GM23338 (cell line): Measurements from ENCODE around the gene MED12L. TPM values are rescaled to one million over a fixed set of nuclear protein-coding genes. Genes with fewer than 3 reads are reported as not detected.

Experiments used
- ATAC-seq: fragments of 200-7000 bp; cut with Tn5 transposase; 3 replicates; pipeline ENCODE4 v1.9.1; 2020
- DNase-seq: peaks from one replicate; pipeline ENCODE4 v3.0.0-alpha.2; 2015; ENCODE audit warnings: low spot score
- H2AFZ ChIP-seq: fragments of 200-600 bp; sonication (generic); 2 replicates; pipeline ENCODE4 v1.8.0; 2016; ENCODE audit warnings: antibody characterized with exemption, mild to moderate bottlenecking, moderate library complexity
- H3F3A ChIP-seq: fragments of 200-600 bp; sonication (generic); replicated peaks from 2 replicates; pipeline ENCODE4 v1.8.0; 2017; ENCODE audit warnings: antibody characterized with exemption, mixed run types, low read depth
- H3K27ac ChIP-seq: fragments of 200-600 bp; sonication (generic); 2 replicates; pipeline ENCODE4 v1.6.1; 2016; ENCODE audit warnings: low read depth
- H3K27me3 ChIP-seq: fragments of 200-600 bp; sonication (generic); 2 replicates; pipeline ENCODE4 v1.8.0; 2016; ENCODE audit warnings: mild to moderate bottlenecking, mixed run types, moderate library complexity; ENCODE audit not compliant: insufficient read depth
- H3K36me3 ChIP-seq: fragments of 200-600 bp; sonication (generic); 2 replicates; pipeline ENCODE4 v1.8.0; 2016; ENCODE audit warnings: mild to moderate bottlenecking; ENCODE audit not compliant: insufficient read depth
- H3K4me1 ChIP-seq: fragments of 200-600 bp; sonication (generic); 2 replicates; pipeline ENCODE4 v1.8.0; 2016; ENCODE audit warnings: mild to moderate bottlenecking, moderate library complexity; ENCODE audit not compliant: insufficient read depth
- H3K4me2 ChIP-seq: fragments of 200-600 bp; sonication (generic); 2 replicates; pipeline ENCODE4 v1.7.1; 2017; ENCODE audit warnings: mixed run types
- H3K4me3 ChIP-seq: fragments of 200-600 bp; sonication (generic); 2 replicates; pipeline ENCODE4 v1.6.1; 2016; ENCODE audit warnings: mixed run types
- H3K79me2 ChIP-seq: fragments of 200-600 bp; sonication (generic); replicated peaks from 2 replicates; pipeline ENCODE4 v1.8.0; 2017; ENCODE audit warnings: mild to moderate bottlenecking; ENCODE audit not compliant: insufficient read depth
- H3K9me2 ChIP-seq: fragments of 200-600 bp; sonication (generic); 2 replicates; pipeline ENCODE4 v1.8.0; 2017; ENCODE audit not compliant: insufficient read depth
- H4K20me1 ChIP-seq: fragments of 200-600 bp; sonication (generic); replicated peaks from 2 replicates; pipeline ENCODE4 v1.8.0; 2017; ENCODE audit warnings: mild to moderate bottlenecking; ENCODE audit not compliant: insufficient read depth
- H3K27ac Mint-ChIP-seq: 2 replicates; pipeline ENCODE4 v1.8.0; 2020; ENCODE audit warnings: inconsistent platforms, mild to moderate bottlenecking, moderate library complexity, mixed read lengths
- H3K27me3 Mint-ChIP-seq: 3 replicates; pipeline ENCODE4 v1.8.0; 2022; ENCODE audit warnings: low read depth, mild to moderate bottlenecking, moderate library complexity, mixed read lengths, inconsistent platforms; ENCODE audit not compliant: insufficient read depth, poor library complexity
- H3K36me3 Mint-ChIP-seq: 3 replicates; pipeline ENCODE4 v1.8.0; 2021; ENCODE audit warnings: low read depth, mild to moderate bottlenecking, inconsistent platforms, moderate library complexity, mixed read lengths
- H3K4me1 Mint-ChIP-seq: 3 replicates; pipeline ENCODE4 v1.8.0; 2020; ENCODE audit warnings: mild to moderate bottlenecking, inconsistent platforms, mixed read lengths
- H3K4me3 Mint-ChIP-seq: 3 replicates; pipeline ENCODE4 v1.8.0; 2021; ENCODE audit warnings: moderate library complexity, mild to moderate bottlenecking, inconsistent platforms, mixed read lengths
- H3K9me3 Mint-ChIP-seq: 3 replicates; pipeline ENCODE4 v1.8.0; 2020; ENCODE audit warnings: moderate library complexity, mild to moderate bottlenecking, inconsistent platforms, mixed read lengths
- CREB1 ChIP-seq: fragments of 250-450 bp; sonication (Bioruptor Pico); IDR thresholded peaks from 2 replicates; pipeline ENCODE4 v1.5.0; 2020; ENCODE audit warnings: low read depth, mild to moderate bottlenecking, moderate library complexity
- CTCF ChIP-seq, 2 experiments: fragments of 200-600 bp in 1 of 2; sonication (generic) in 1 of 2; conservative IDR thresholded peaks; 2 replicates each; pipeline versions ENCODE4 v1.5.1 to v1.6.1; 2016 to 2017; ENCODE audit warnings: antibody characterized with exemption in 2 of 2, low read depth in 2 of 2, mild to moderate bottlenecking in 2 of 2, moderate library complexity in 1 of 2
- ETS1 ChIP-seq: IDR thresholded peaks from 2 replicates; pipeline ENCODE4 v1.6.1; 2016; ENCODE audit warnings: antibody characterized with exemption
- EZH2 ChIP-seq: fragments of 200-600 bp; sonication (generic); IDR thresholded peaks from one replicate; pipeline ENCODE4 v1.8.0; 2017; ENCODE audit warnings: antibody characterized with exemption, mild to moderate bottlenecking, low read depth; ENCODE audit not compliant: unreplicated experiment
- EZH2phosphoT487 ChIP-seq: fragments of 200-600 bp; sonication (generic); IDR thresholded peaks from one replicate; pipeline ENCODE4 v1.8.1; 2018; ENCODE audit warnings: antibody characterized with exemption; ENCODE audit not compliant: unreplicated experiment
- NANOG ChIP-seq: IDR thresholded peaks from 2 replicates; pipeline ENCODE4 v1.6.1; 2016; ENCODE audit warnings: antibody characterized with exemption, borderline replicate concordance
- POLR2AphosphoS5 ChIP-seq: IDR thresholded peaks from 2 replicates; pipeline ENCODE4 v1.6.1; 2016; ENCODE audit warnings: antibody characterized with exemption, low read depth
- REST ChIP-seq: IDR thresholded peaks from one replicate; pipeline ENCODE4 v1.6.1; 2018; ENCODE audit warnings: antibody characterized with exemption; ENCODE audit not compliant: unreplicated experiment
- STAT1 ChIP-seq: IDR thresholded peaks from one replicate; pipeline ENCODE4 v1.6.1; 2016; ENCODE audit warnings: antibody characterized with exemption; ENCODE audit not compliant: unreplicated experiment
- ZNF114 ChIP-seq: fragments of 250-450 bp; sonication (Bioruptor Pico); IDR thresholded peaks from 2 replicates; pipeline ENCODE4 v1.5.0; 2020; ENCODE audit warnings: mild to moderate bottlenecking, moderate library complexity
- ZNF462 ChIP-seq: fragments of 250-450 bp; sonication (Bioruptor Pico); IDR thresholded peaks from 2 replicates; pipeline ENCODE4 v1.5.0; 2020; ENCODE audit warnings: mild to moderate bottlenecking, moderate library complexity
- polyA plus RNA-seq: library from polyadenylated mRNA; unstranded; fragments of >200 nt; fragmentation: Nextera tagmentation; extraction: Ambion mirVana; gene quantifications from 2 replicates; pipeline ENCODE4 v1.2.1, GENCODE V29; 2016
- total RNA-seq: library from RNA; depleted of rRNA; stranded (reverse); fragments of >200 nt; shearing (Covaris generic); gene quantifications from 2 replicates; pipeline ENCODE4 v1.2.3, GENCODE V29; 2014

The MED12L gene
- total and polyA plus RNA-seq, 2 experiments from 2014 or later = 5.7 to 25.0 TPM

- TF ChIP-seq ETS1 (no peak), REST (no peak), CREB1 (no peak), ZNF462 (CRISPR knock-in tag) (no peak), NANOG (no peak), EZH2phosphoT487 (no peak), ZNF114 (CRISPR knock-in tag) (no peak), CTCF (conservative IDR thresholded peaks at IDR 0.05; ENCODE audit: low read depth in 2 of 2) (no peak), POLR2AphosphoS5 (no peak), EZH2 (no peak), STAT1 (no peak)
- no peak for DNase-seq
These were observed 220.8 kb downstream of the MED12L start for GRCh38 chr3:151306168-151306810.

More at GRCh38 chr3:151306168-151306810, 220.8 kb downstream of the MED12L start:
- Mint-ChIP-seq H3K4me1 (peaks cover 60% of the 10 kb centered on the region), H3K9me3 (no peaks in the 10 kb centered on the region), H3K36me3 (no peaks in the 10 kb centered on the region), H3K27ac (no peak overlapping the region), H3K4me3 (no peak overlapping the region), H3K27me3 (peaks cover 2% of the 10 kb centered on the region)
- Histone ChIP-seq H3K4me2 (no peak overlapping the region), H3K79me2 (no peaks in the 10 kb centered on the region), H3K4me3 (no peak overlapping the region), H3F3A (no peaks in the 10 kb centered on the region), H2AFZ (no peak overlapping the region), H3K4me1 (peaks cover 12% of the 10 kb centered on the region), H4K20me1 (no peaks in the 10 kb centered on the region), H3K27ac (no peak overlapping the region), H3K27me3 (no peaks in the 10 kb centered on the region), H3K36me3 (no peaks in the 10 kb centered on the region), H3K9me2 (no peaks in the 10 kb centered on the region)
- ATAC-seq = no peak
